Adrenal gland (tissue), 5 donors: ENCODE measurements around the gene ACTL7B.

Experiments
- CTCF ChIP-seq, 6 experiments: fragments of 450-650 bp in 4 of 6; fragments of 200-600 bp in 2 of 6; sonication (generic) in 1 of 6; IDR thresholded peaks; 1 replicate in 5 of 6; 2 replicates in 1 of 6; pipeline versions ENCODE4 v1.5.1 to v1.8.0; 2016 to 2021; ENCODE audit warnings: antibody characterized with exemption in 6 of 6, mild to moderate bottlenecking in 2 of 6, moderate library complexity in 1 of 6
- POLR2A ChIP-seq, 2 donors: fragments of 450-650 bp; IDR thresholded peaks; one replicate each; pipeline ENCODE4 v1.6.1; 2017; ENCODE audit warnings: antibody characterized with exemption in 2 of 2, mild to moderate bottlenecking in 2 of 2, moderate library complexity in 1 of 2
- donor health status: DM: no; HTN: no; CAD: no.

- TF ChIP-seq POLR2A (IDR thresholded peaks at IDR 0.05): no peak
- TF ChIP-seq CTCF (IDR thresholded peaks at IDR 0.05): no peak
These were observed 8.1 kb upstream of the ACTL7B start for GRCh38 chr9:108863891-108864290.
